Esophagus muscularis mucosa (tissue), 4 donors: Measurements from ENCODE around the gene MAMDC2. TPM values are rescaled to one million over a fixed set of nuclear protein-coding genes. Genes with fewer than 3 reads are reported as not detected.

ENCODE experiments used
- DNase-seq: peaks from one replicate; pipeline ENCODE4 v3.0.0-alpha.2; 2017; ENCODE audit errors: extremely low spot score
- H3K27ac ChIP-seq, 4 donors: fragments of 200-600 bp; sonication (generic); replicated peaks in 1 of 4; 1 replicate in 3 of 4; 2 replicates in 1 of 4; pipeline ENCODE4 v1.5.1; 2016 to 2019; ENCODE audit warnings: mild to moderate bottlenecking in 1 of 4
- H3K27me3 ChIP-seq, 4 donors: fragments of 200-600 bp; sonication (generic); one replicate each; pipeline versions ENCODE4 v1.5.1 to v1.6.0; 2016 to 2019
- H3K36me3 ChIP-seq, 4 donors: fragments of 200-600 bp; sonication (generic); one replicate each; pipeline ENCODE4 v1.5.1; 2016 to 2019
- H3K4me1 ChIP-seq, 4 donors: fragments of 200-600 bp; sonication (generic); one replicate each; pipeline ENCODE4 v1.5.1; 2016 to 2019
- H3K4me3 ChIP-seq, 4 donors: fragments of 200-600 bp; sonication (generic); 1 replicate in 2 of 4; 2 replicates in 2 of 4; pipeline ENCODE4 v1.5.1; 2016 to 2019; ENCODE audit warnings: mild to moderate bottlenecking in 4 of 4, moderate library complexity in 1 of 4
- H3K9me3 ChIP-seq, 4 donors: fragments of 200-600 bp; sonication (generic); 1 replicate in 3 of 4; 2 replicates in 1 of 4; pipeline ENCODE4 v1.5.1; 2016 to 2019
- EP300 ChIP-seq: sonication (generic); formaldehyde crosslinking; IDR thresholded peaks from one replicate; pipeline ENCODE4 v1.6.1; 2017; ENCODE audit warnings: antibody characterized with exemption
- POLR2A ChIP-seq: fragments of 450-650 bp; IDR thresholded peaks from one replicate; pipeline ENCODE4 v1.6.1; 2017; ENCODE audit warnings: antibody characterized with exemption, moderate library complexity, mild to moderate bottlenecking, low read depth
- POLR2AphosphoS5 ChIP-seq, 2 donors: sonication (generic); formaldehyde crosslinking; IDR thresholded peaks; one replicate each; pipeline ENCODE4 v1.6.1; 2017; ENCODE audit warnings: antibody characterized with exemption in 2 of 2
- WGBS: methylation state at CpG from one replicate; pipeline ENCODE4 v1.1.5; 2018; 5-methylcytosine and 5-hydroxymethylcytosine counted together
- intact Hi-C: fragments of 100-400 bp; cut with DNase I; formaldehyde crosslinking; loops from one replicate; pipeline ENCODE4 v1.15.1; 2023
- total RNA-seq, 4 donors: library from RNA; depleted of rRNA; stranded (reverse); fragments of >200 nt; gene quantifications; one replicate each; pipeline versions ENCODE4 v1.1.0 to v1.2.1, GENCODE V29; 2016
- TF ChIP-seq, protein P1 (sequence below), 3 experiments: fragments of 200-600 bp in 2 of 3; fragments of 450-650 bp in 1 of 3; sonication (generic) in 2 of 3; IDR thresholded peaks; one replicate each; pipeline ENCODE4 v1.5.1; 2017 to 2019; ENCODE audit warnings: antibody characterized with exemption in 3 of 3, mild to moderate bottlenecking in 2 of 3, moderate library complexity in 1 of 3

The MAMDC2 gene
- total RNA-seq, 4 donors from 2014 or later: 115 to 147 (median 126) TPM

DNA sequence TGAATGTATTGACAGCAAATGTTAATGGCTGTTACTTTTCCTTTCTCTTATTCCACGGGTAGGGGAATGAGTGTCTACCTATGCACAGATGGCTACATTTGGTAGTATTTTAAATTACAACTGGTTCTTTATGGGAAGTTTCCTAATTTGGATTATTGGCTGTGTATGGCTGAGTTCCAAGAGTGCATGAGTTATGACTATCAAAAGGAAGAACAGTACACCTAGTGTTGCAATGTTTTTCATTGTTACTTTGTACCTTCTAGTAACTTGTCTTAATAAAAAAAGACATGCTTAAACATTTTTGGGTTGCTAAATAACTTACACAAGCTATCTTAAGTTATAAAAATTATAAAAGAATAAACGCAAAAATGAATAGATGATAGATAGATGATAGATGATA is 35.8 kb upstream of the MAMDC2 start:
- intact Hi-C loops: no loop called here
- WGBS: 90% methylated on average over 2 of the region's 2 CpGs
- TF ChIP-seq POLR2A (no peak), EP300 (no peak), POLR2AphosphoS5 (IDR thresholded peaks at IDR 0.05) (no peak)
- TF ChIP-seq, protein P1, sequence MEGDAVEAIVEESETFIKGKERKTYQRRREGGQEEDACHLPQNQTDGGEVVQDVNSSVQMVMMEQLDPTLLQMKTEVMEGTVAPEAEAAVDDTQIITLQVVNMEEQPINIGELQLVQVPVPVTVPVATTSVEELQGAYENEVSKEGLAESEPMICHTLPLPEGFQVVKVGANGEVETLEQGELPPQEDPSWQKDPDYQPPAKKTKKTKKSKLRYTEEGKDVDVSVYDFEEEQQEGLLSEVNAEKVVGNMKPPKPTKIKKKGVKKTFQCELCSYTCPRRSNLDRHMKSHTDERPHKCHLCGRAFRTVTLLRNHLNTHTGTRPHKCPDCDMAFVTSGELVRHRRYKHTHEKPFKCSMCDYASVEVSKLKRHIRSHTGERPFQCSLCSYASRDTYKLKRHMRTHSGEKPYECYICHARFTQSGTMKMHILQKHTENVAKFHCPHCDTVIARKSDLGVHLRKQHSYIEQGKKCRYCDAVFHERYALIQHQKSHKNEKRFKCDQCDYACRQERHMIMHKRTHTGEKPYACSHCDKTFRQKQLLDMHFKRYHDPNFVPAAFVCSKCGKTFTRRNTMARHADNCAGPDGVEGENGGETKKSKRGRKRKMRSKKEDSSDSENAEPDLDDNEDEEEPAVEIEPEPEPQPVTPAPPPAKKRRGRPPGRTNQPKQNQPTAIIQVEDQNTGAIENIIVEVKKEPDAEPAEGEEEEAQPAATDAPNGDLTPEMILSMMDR (IDR thresholded peaks at IDR 0.05): no peak
- H3K4me1 ChIP-seq: peaks cover 0 to 42% (median 29%) of the 10 kb centered on the region in 4 donors
- no peak for DNase-seq
- no peak overlapping the region for H3K4me3 ChIP-seq
- H3K27ac ChIP-seq: no peak overlapping the region
- no peaks in the 10 kb centered on the region for H3K9me3 ChIP-seq
- no peaks in the 10 kb centered on the region for H3K27me3 ChIP-seq
- no peaks in the 10 kb centered on the region for H3K36me3 ChIP-seq

DNA sequence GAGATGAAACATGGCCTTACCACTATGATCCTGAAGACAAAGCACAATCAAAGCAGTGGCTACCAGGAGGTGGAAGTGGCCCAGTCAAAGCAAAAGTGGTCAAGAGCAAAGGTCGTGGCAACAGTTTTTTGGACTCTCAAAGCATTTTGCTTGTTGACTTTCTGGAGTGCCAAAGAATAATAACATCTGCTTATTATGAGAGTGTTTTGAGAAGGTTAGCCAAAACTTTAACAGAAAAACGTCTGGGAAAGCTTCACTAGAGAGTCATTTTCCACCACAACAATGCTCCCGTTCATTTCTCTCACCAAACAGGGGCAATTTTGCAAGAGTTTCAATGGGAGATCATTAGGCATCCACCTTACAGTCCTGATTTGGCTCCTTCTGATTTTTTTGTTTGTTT is 33.6 kb upstream of the MAMDC2 start:
- TF ChIP-seq EP300 (no peak), POLR2AphosphoS5 (IDR thresholded peaks at IDR 0.05) (no peak), POLR2A (no peak)
- TF ChIP-seq, protein P1 (IDR thresholded peaks at IDR 0.05): no peak
- no peak overlapping the region for H3K4me3 ChIP-seq
- DNase-seq: no peak
- no peaks in the 10 kb centered on the region for H3K9me3 ChIP-seq
- peaks cover 0 to 43% (median 30%) of the 10 kb centered on the region in 4 donors for H3K4me1 ChIP-seq
- no peaks in the 10 kb centered on the region for H3K27me3 ChIP-seq
- intact Hi-C loops: no loop called here
- no peaks in the 10 kb centered on the region for H3K36me3 ChIP-seq
- WGBS: 67% methylated on average over 3 of the region's 3 CpGs
- H3K27ac ChIP-seq: no peak overlapping the region

DNA sequence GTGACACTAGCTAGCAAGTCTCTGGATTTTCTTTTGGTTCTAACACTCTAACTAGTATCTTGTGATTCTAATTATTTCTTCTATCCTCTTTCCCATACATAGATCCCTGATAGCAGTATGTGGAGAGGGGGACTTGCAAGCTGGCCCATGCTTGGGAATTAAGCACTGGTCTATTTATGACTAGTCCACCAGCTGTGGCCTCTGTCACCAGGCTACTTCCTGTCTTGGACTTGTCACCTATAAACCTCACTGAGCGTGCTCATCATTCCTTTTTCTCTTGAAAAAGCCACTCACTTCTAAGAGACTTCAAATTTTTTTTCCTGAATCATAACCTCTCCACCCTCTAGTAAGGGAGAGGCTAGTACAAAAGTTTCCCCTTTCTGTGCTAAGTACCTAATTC is 32.3 kb upstream of the MAMDC2 start:
- peaks cover 0 to 34% (median 21%) of the 10 kb centered on the region in 4 donors for H3K4me1 ChIP-seq
- no peak for DNase-seq
- intact Hi-C loops: no loop called here
- TF ChIP-seq POLR2AphosphoS5 (IDR thresholded peaks at IDR 0.05): no peak
- TF ChIP-seq, protein P1 (IDR thresholded peaks at IDR 0.05): no peak
- no peak for TF ChIP-seq POLR2A
- TF ChIP-seq EP300: no peak
- WGBS: 92% methylated on average over 1 of the region's 1 CpG
- no peaks in the 10 kb centered on the region for H3K36me3 ChIP-seq
- no peak overlapping the region for H3K4me3 ChIP-seq
- peak overlapping the region in 2 of 4 donors; percentile 2 to 38 for H3K27ac ChIP-seq
- no peaks in the 10 kb centered on the region for H3K9me3 ChIP-seq
- H3K27me3 ChIP-seq: no peaks in the 10 kb centered on the region

DNA sequence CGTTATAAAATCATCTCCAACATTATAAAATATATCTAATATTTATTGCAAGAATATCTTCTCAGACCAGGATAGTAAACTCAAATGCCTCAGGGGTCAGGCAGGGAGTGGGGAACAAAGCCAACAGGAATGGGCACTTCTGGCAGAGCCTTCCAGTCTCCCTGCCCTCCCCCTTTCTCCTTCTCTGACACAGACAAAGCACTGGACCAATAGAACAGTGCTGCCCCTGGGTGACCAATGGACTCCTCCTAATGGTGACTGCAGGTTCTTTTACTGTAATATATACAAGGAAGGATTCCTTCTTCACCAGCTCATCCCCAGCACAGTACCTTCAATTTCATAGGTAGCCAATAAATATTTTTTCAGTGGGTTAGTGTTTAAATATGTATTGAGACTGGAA is 31.1 kb upstream of the MAMDC2 start:
- Histone ChIP-seq H3K9me3 (no peaks in the 10 kb centered on the region), H3K4me3 (no peak overlapping the region), H3K27ac (peak overlapping the region in 1 of 4 donors; percentile 22), H3K27me3 (no peaks in the 10 kb centered on the region), H3K4me1 (peaks cover 0 to 26% (median 14%) of the 10 kb centered on the region in 4 donors), H3K36me3 (no peaks in the 10 kb centered on the region)
- no peak for TF ChIP-seq POLR2AphosphoS5 (IDR thresholded peaks at IDR 0.05)
- no peak for TF ChIP-seq POLR2A
- TF ChIP-seq, protein P1 (IDR thresholded peaks at IDR 0.05): no peak
- no peak for TF ChIP-seq EP300
- 71% methylated on average over 1 of the region's 1 CpG for WGBS
- no peak for DNase-seq
- intact Hi-C loops: no loop called here

DNA sequence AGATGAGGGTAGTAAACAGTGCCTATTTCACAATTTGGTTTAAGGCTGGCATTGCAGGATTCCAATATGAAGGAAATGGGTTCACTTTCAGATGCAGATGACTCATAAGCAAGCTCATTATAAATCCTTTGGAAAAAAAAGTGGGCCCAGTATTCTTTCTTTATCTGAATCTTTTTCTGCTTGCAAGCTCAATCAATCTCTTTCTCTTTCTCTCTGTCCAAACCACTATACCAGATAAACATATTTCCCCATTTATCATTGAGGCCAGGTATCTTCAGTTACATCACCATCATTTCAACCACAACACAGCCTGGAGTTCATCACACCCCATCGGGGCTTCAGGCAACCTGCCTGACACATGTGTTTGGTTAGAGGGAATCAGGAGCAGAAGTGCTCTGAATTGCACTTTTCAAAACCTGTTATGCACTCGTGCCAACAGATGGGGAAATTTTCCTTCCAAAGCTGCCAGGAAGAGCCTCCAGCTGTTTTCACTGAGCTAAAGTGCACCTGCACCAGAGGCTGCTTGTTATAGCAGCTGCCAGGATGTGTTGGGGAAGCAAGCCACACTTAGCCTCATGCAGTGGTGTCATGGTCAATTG is 30.0 kb upstream of the MAMDC2 start:
- Histone ChIP-seq H3K9me3 (no peaks in the 10 kb centered on the region), H3K4me1 (peaks cover 0 to 20% (median 14%) of the 10 kb centered on the region in 4 donors), H3K27ac (peak overlapping the region in 2 of 4 donors; percentile 19 to 22), H3K27me3 (no peaks in the 10 kb centered on the region), H3K4me3 (no peak overlapping the region), H3K36me3 (no peaks in the 10 kb centered on the region)
- 24% methylated on average over 2 of the region's 2 CpGs for WGBS
- TF ChIP-seq, protein P1 (IDR thresholded peaks at IDR 0.05): no peak
- peak; percentile 58 to 71 for TF ChIP-seq POLR2AphosphoS5 (IDR thresholded peaks at IDR 0.05)
- no peak for DNase-seq
- intact Hi-C loops: no loop called here
